Tibial artery (tissue), 4 donors: ENCODE data around the gene BTN2A1.
A peak's percentile ranks its signal among the peaks of the same experiment; 100 is the strongest.

Experiments
- DNase-seq, 2 donors: peaks; one replicate each; pipeline ENCODE4 v3.0.0-alpha.2; 2019
- H3K27ac ChIP-seq, 2 donors: fragments of 200-600 bp; sonication (generic) in 1 of 2; 1 replicate in 1 of 2; 2 replicates in 1 of 2; pipeline ENCODE4 v1.5.1; 2018 to 2019; ENCODE audit warnings: mild to moderate bottlenecking in 1 of 2
- H3K27me3 ChIP-seq, 2 donors: fragments of 200-600 bp; sonication (generic) in 1 of 2; one replicate each; pipeline versions ENCODE4 v1.5.1 to v1.6.0; 2016 to 2019
- H3K36me3 ChIP-seq, 3 donors: fragments of 200-600 bp; sonication (generic) in 2 of 3; one replicate each; pipeline ENCODE4 v1.5.1; 2016 to 2019; ENCODE audit warnings: mild to moderate bottlenecking in 2 of 3
- H3K4me1 ChIP-seq, 4 donors: fragments of 200-600 bp; sonication (generic) in 2 of 4; 1 replicate in 3 of 4; 2 replicates in 1 of 4; pipeline ENCODE4 v1.5.1; 2016 to 2019
- H3K4me3 ChIP-seq, 2 donors: fragments of 200-600 bp; sonication (generic) in 1 of 2; 1 replicate in 1 of 2; 2 replicates in 1 of 2; pipeline ENCODE4 v1.5.1; 2018 to 2019; ENCODE audit warnings: mild to moderate bottlenecking in 2 of 2
- H3K9me3 ChIP-seq, 3 donors: fragments of 200-600 bp; sonication (generic) in 1 of 3; one replicate each; pipeline ENCODE4 v1.5.1; 2016 to 2019
- CTCF ChIP-seq, 2 experiments: fragments of 200-600 bp in 1 of 2; fragments of 450-650 bp in 1 of 2; IDR thresholded peaks; one replicate each; pipeline ENCODE4 v1.5.1; 2017 to 2019; ENCODE audit warnings: antibody characterized with exemption in 2 of 2, mild to moderate bottlenecking in 1 of 2, moderate library complexity in 1 of 2
- intact Hi-C: fragments of 100-400 bp; cut with DNase I; formaldehyde crosslinking; loops from one replicate; pipeline ENCODE4 v1.15.0; 2023; ENCODE audit warnings: low total_unique reads

The BTN2A1 gene

GRCh38 chr6:26441977-26442376 lies 15.8 kb upstream of the BTN2A1 start:
- DNase-seq, result no peak
- peaks cover 0 to 19% (median 0%) of the 10 kb centered on the region in 3 donors for H3K36me3 ChIP-seq
- TF ChIP-seq CTCF (IDR thresholded peaks at IDR 0.05), result no peak
- intact Hi-C loops, result no loop called here
- H3K9me3 ChIP-seq, result no peaks in the 10 kb centered on the region
- H3K27me3 ChIP-seq, result no peaks in the 10 kb centered on the region
- H3K4me1 ChIP-seq, result peaks cover 0 to 16% (median 6%) of the 10 kb centered on the region in 4 donors
- H3K27ac ChIP-seq, result no peak overlapping the region
- peak overlapping the region in 1 of 2 donors; percentile 2 for H3K4me3 ChIP-seq

GRCh38 chr6:26445934-26446667 lies 11.7 kb upstream of the BTN2A1 start:
- Histone ChIP-seq H3K36me3 (peaks cover 0 to 30% (median 5%) of the 10 kb centered on the region in 3 donors), H3K4me3 (no peak overlapping the region), H3K9me3 (no peaks in the 10 kb centered on the region), H3K4me1 (peaks cover 0 to 6% (median 1%) of the 10 kb centered on the region in 4 donors), H3K27ac (no peak overlapping the region), H3K27me3 (no peaks in the 10 kb centered on the region)
- intact Hi-C loops, result no loop called here
- DNase-seq, result no peak
- no peak for TF ChIP-seq CTCF (IDR thresholded peaks at IDR 0.05)

GRCh38 chr6:26447257-26447656 lies 10.5 kb upstream of the BTN2A1 start:
- no peak for TF ChIP-seq CTCF (IDR thresholded peaks at IDR 0.05)
- no peaks in the 10 kb centered on the region for H3K27me3 ChIP-seq
- peaks cover 0 to 36% (median 5%) of the 10 kb centered on the region in 3 donors for H3K36me3 ChIP-seq
- no peaks in the 10 kb centered on the region for H3K4me1 ChIP-seq
- intact Hi-C loops, result no loop called here
- H3K27ac ChIP-seq, result no peak overlapping the region
- H3K9me3 ChIP-seq, result no peaks in the 10 kb centered on the region
- H3K4me3 ChIP-seq, result no peak overlapping the region
- DNase-seq, result no peak

GRCh38 chr6:26450240-26450639 lies 7.5 kb upstream of the BTN2A1 start:
- Histone ChIP-seq H3K9me3 (no peaks in the 10 kb centered on the region), H3K4me3 (no peak overlapping the region), H3K27me3 (no peaks in the 10 kb centered on the region), H3K27ac (no peak overlapping the region), H3K36me3 (peaks cover 0 to 26% (median 5%) of the 10 kb centered on the region in 3 donors), H3K4me1 (no peaks in the 10 kb centered on the region)
- intact Hi-C loops, result no loop called here
- DNase-seq, result no peak
- no peak for TF ChIP-seq CTCF (IDR thresholded peaks at IDR 0.05)

GRCh38 chr6:26452631-26453235 lies 5.0 kb upstream of the BTN2A1 start:
- H3K27ac ChIP-seq, result no peak overlapping the region
- peaks cover 0 to 12% (median 5%) of the 10 kb centered on the region in 4 donors for H3K4me1 ChIP-seq
- intact Hi-C loops, result no loop called here
- TF ChIP-seq CTCF (IDR thresholded peaks at IDR 0.05), result no peak
- no peak for DNase-seq
- H3K27me3 ChIP-seq, result no peaks in the 10 kb centered on the region
- H3K9me3 ChIP-seq, result no peaks in the 10 kb centered on the region
- peaks cover 0 to 18% (median 5%) of the 10 kb centered on the region in 3 donors for H3K36me3 ChIP-seq
- no peak overlapping the region for H3K4me3 ChIP-seq
